Endodermal cell (in vitro differentiated cells): ENCODE data around the gene ACYP1. TPM values are rescaled to one million over a fixed set of nuclear protein-coding genes. Genes with fewer than 3 reads are reported as not detected.

ENCODE experiments used
- DNase-seq: peaks from one replicate; pipeline ENCODE4 v3.0.0-alpha.2; 2017
- H3K27ac ChIP-seq: 2 replicates; pipeline ENCODE4 v1.5.1; 2013; ENCODE audit warnings: mild to moderate bottlenecking, low read depth, low read length, moderate library complexity
- H3K27me3 ChIP-seq: 2 replicates; pipeline ENCODE4 v1.6.1; 2013; ENCODE audit warnings: mild to moderate bottlenecking, low read length, moderate library complexity; ENCODE audit not compliant: insufficient read depth, control insufficient read depth, poor library complexity, severe bottlenecking
- H3K36me3 ChIP-seq: 2 replicates; pipeline ENCODE4 v1.7.0; 2013; ENCODE audit warnings: mild to moderate bottlenecking, low read length, moderate library complexity; ENCODE audit not compliant: control insufficient read depth, insufficient read depth
- H3K4me1 ChIP-seq: one replicate; pipeline ENCODE4 v1.7.0; 2013; ENCODE audit warnings: low read length; ENCODE audit not compliant: control insufficient read depth, insufficient read depth
- H3K4me3 ChIP-seq: 2 replicates; pipeline ENCODE4 v1.5.1; 2013; ENCODE audit warnings: mild to moderate bottlenecking, low read length, moderate library complexity
- H3K9ac ChIP-seq: 2 replicates; pipeline ENCODE4 v1.6.1; 2013; ENCODE audit warnings: mild to moderate bottlenecking, low read length, moderate library complexity; ENCODE audit not compliant: poor library complexity, severe bottlenecking; ENCODE audit errors: extremely low read depth
- H3K9me3 ChIP-seq: 2 replicates; pipeline ENCODE4 v1.6.1; 2013; ENCODE audit warnings: mild to moderate bottlenecking, low read length, moderate library complexity; ENCODE audit not compliant: control insufficient read depth
- H3K27ac Mint-ChIP-seq: 2 replicates; pipeline ENCODE4 v1.8.0; 2020; ENCODE audit warnings: mixed read lengths
- H3K27me3 Mint-ChIP-seq: 2 replicates; pipeline ENCODE4 v1.8.0; 2021; ENCODE audit warnings: mild to moderate bottlenecking, mixed read lengths; ENCODE audit not compliant: insufficient read depth
- H3K36me3 Mint-ChIP-seq: 2 replicates; pipeline ENCODE4 v1.8.0; 2020; ENCODE audit warnings: low read depth, mixed read lengths
- H3K4me1 Mint-ChIP-seq: 2 replicates; pipeline ENCODE4 v1.8.0; 2020; ENCODE audit warnings: mixed read lengths
- H3K4me3 Mint-ChIP-seq: 2 replicates; pipeline ENCODE4 v1.8.0; 2020; ENCODE audit warnings: mild to moderate bottlenecking, moderate library complexity, mixed read lengths
- H3K9me3 Mint-ChIP-seq: 2 replicates; pipeline ENCODE4 v1.8.0; 2020; ENCODE audit warnings: mild to moderate bottlenecking, mixed read lengths
- CTCF ChIP-seq: fragments of 200-600 bp; sonication (generic); conservative IDR thresholded peaks from 2 replicates; pipeline ENCODE4 v1.5.0; 2021; ENCODE audit warnings: antibody characterized with exemption, mild to moderate bottlenecking
- WGBS, 2 experiments: methylation state at CpG; one replicate each; pipeline versions ENCODE4 v1.1.5 to v1.1.7; 2013; ENCODE audit warnings: missing lambda C conversion rate in 2 of 2, mixed read lengths in 1 of 2; ENCODE audit not compliant: insufficient coverage in 1 of 2, insufficient read length in 1 of 2; 5-methylcytosine and 5-hydroxymethylcytosine counted together
- total RNA-seq, 2 donors: library from RNA; stranded (reverse); fragmentation: NEBNext Ultra II Directional in 1 of 2; extraction: Animal tissue kit (Norgen Biotek cat#: 25700) in 1 of 2; gene quantifications; 2 replicates in 1 of 2; 3 replicates in 1 of 2; pipeline ENCODE4 v1.2.1, GENCODE V29; 2021

The ACYP1 gene
- total RNA-seq, 2 donors from 2014 or later: 21.4 to 26.0 TPM

GRCh38 chr14:75063013-75063412 is 811 bp downstream of the ACYP1 start:
- Histone ChIP-seq H3K4me1 (no peaks in the 10 kb centered on the region), H3K27ac (no peak overlapping the region), H3K9ac (peak overlapping the region; percentile 42), H3K27me3 (no peaks in the 10 kb centered on the region), H3K9me3 (peaks cover 19% of the 10 kb centered on the region), H3K36me3 (peaks cover 18% of the 10 kb centered on the region), H3K4me3 (peak overlapping the region; percentile 88)
- DNase-seq: no peak
- peaks cover 26% of the 10 kb centered on the region for H3K36me3 Mint-ChIP-seq
- 31 to 48% methylated on average over 3 to 5 of the region's 5 CpGs for WGBS, 2 experiments
- peaks cover 10% of the 10 kb centered on the region for H3K4me1 Mint-ChIP-seq
- peak overlapping the region; percentile 94 for H3K4me3 Mint-ChIP-seq
- no peak for TF ChIP-seq CTCF
- H3K27me3 Mint-ChIP-seq: no peaks in the 10 kb centered on the region
- peaks cover 11% of the 10 kb centered on the region for H3K9me3 Mint-ChIP-seq
- H3K27ac Mint-ChIP-seq: no peak overlapping the region

DNA sequence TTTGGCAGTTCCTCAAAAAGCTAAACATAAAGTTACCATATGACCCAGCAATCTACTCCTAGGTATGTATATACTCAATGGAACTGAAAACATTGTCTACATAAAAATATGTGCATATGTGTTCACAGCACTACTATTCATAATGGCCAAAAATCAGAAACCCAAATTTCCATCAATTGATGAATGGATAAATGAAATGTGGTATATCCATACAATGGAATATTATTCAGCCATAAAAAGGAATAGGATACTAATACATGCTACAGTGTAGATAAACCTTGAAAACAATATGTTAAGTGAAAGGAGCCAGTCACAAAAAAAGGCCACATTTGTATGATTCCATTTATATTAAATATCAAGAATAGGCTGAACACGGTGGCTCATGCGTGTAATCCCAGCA is 3.4 kb downstream of the ACYP1 start:
- WGBS, 2 experiments: 100% methylated on average over 2 of the region's 2 CpGs; no CpG with 5 or more reads in 1 of the 2 experiments
- Histone ChIP-seq H3K27ac (no peak overlapping the region), H3K4me1 (no peaks in the 10 kb centered on the region), H3K27me3 (no peaks in the 10 kb centered on the region), H3K9me3 (peaks cover 19% of the 10 kb centered on the region), H3K4me3 (no peak overlapping the region), H3K9ac (no peak overlapping the region), H3K36me3 (peaks cover 18% of the 10 kb centered on the region)
- H3K9me3 Mint-ChIP-seq: peaks cover 11% of the 10 kb centered on the region
- H3K27ac Mint-ChIP-seq: no peak overlapping the region
- DNase-seq: no peak
- no peak for TF ChIP-seq CTCF
- H3K4me1 Mint-ChIP-seq: peaks cover 10% of the 10 kb centered on the region
- H3K27me3 Mint-ChIP-seq: no peaks in the 10 kb centered on the region
- H3K36me3 Mint-ChIP-seq: peaks cover 37% of the 10 kb centered on the region
- no peak overlapping the region for H3K4me3 Mint-ChIP-seq

DNA sequence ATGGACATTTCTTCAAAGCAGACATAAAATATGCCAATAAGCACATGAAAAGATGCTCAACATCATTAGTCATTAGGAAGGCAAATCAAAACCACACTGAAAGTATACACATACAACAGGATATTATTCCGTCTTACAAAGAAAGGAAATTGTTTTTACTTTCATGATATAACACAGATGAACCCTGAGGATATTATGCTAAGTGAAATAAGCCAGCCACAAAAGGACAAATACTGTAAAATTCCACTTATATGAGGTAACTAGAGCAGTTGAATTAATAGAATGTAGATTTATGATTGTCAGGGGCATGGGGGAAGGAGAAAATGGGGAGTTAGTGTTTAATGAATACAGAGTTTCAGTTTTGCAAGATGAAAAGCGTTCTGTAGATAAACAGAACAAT is 4.2 kb downstream of the ACYP1 start:
- H3K9ac ChIP-seq: no peak overlapping the region
- no peaks in the 10 kb centered on the region for H3K4me1 ChIP-seq
- TF ChIP-seq CTCF: no peak
- Mint-ChIP-seq H3K4me3 (no peak overlapping the region), H3K27me3 (no peaks in the 10 kb centered on the region), H3K4me1 (peaks cover 10% of the 10 kb centered on the region), H3K27ac (no peak overlapping the region), H3K9me3 (peaks cover 11% of the 10 kb centered on the region), H3K36me3 (peaks cover 37% of the 10 kb centered on the region)
- whole genome bisulfite sequencing, 2 experiments: 92% methylated on average over 1 of the region's 2 CpGs; no CpG with 5 or more reads in 1 of the 2 experiments
- DNase-seq: no peak
- H3K27ac ChIP-seq: no peak overlapping the region
- H3K36me3 ChIP-seq: peaks cover 18% of the 10 kb centered on the region
- no peaks in the 10 kb centered on the region for H3K27me3 ChIP-seq
- H3K9me3 ChIP-seq: peaks cover 19% of the 10 kb centered on the region
- H3K4me3 ChIP-seq: no peak overlapping the region
